ENCODE data around the gene TOP1. TPM values are rescaled to one million over a fixed set of nuclear protein-coding genes. Genes with fewer than 3 reads are reported as not detected.
A peak's percentile ranks its signal among the peaks of the same experiment; 100 is the strongest.

TOP1 gene
- total RNA-seq, 2 experiments from 2014 or later: 37.6 to 41.7 TPM

DNA sequence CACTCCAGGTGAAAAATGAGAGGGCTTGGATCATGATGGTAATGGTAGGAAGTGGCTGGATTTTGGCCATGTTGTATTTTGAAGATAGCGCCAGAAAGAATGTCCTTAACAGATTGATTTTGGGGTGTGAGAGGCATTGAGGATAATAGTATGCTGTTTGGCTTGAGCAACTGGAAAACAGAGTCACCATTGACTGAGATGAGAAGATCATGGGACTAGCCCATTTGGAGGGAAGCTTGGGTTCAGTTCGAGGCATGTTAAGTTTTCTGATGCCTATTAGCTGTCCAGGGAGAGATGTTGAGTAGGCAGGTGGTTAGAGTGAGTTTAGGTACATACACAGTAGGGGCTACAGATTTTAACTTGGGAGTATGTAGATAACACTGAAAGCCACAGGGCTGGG, 132.1 kb downstream of the TOP1 start:
- Histone ChIP-seq H3K4me1 (ENCODE audit: insufficient read depth, low read length) (peaks cover 91% of the 10 kb centered on the region), H3K27me3 (ENCODE audit: control insufficient read depth in 1 of 2, insufficient read depth in 2 of 2, low read length in 2 of 2) (no peaks in the 10 kb centered on the region), H3K4me3 (ENCODE audit: low read length) (no peak overlapping the region), H3K27ac (ENCODE audit: low read depth in 1 of 2, low read length in 2 of 2) (peak overlapping the region; percentile 78 to 85), H3K9me3 (ENCODE audit: control insufficient read depth in 1 of 2, insufficient read depth in 1 of 2, low read length in 2 of 2) (no peaks in the 10 kb centered on the region), H3K36me3 (ENCODE audit: insufficient read depth, low read length) (peaks cover 68% of the 10 kb centered on the region)
- no peak for ATAC-seq (ENCODE audit: poor library complexity)
- Mint-ChIP-seq H3K4me1 (ENCODE audit: low read depth) (peaks cover 84% of the 10 kb centered on the region), H3K4me3 (peak overlapping the region; percentile 16), H3K27ac (peak overlapping the region; percentile 96), H3K9me3 (no peaks in the 10 kb centered on the region), H3K36me3 (ENCODE audit: low read depth) (peaks cover 72% of the 10 kb centered on the region), H3K27me3 (no peaks in the 10 kb centered on the region)
- intact Hi-C loops (cut with DNase I, micrococcal nuclease): no loop called here
- CTCF ChIA-PET: interaction anchor here (1.9 to 7.2 kb wide), 2 partner anchors 12 to 24 kb away, joined by 7 to 66 read pairs; partner anchors contain the start of gene PLCG1
- no peak for DNase-seq
- POLR2A ChIA-PET: interaction anchor here (7.4 kb wide), 1 partner anchor 20 kb away, joined by 403 read pairs; the partner anchor contains the start of gene PLCG1
- TF ChIP-seq, protein P1, sequence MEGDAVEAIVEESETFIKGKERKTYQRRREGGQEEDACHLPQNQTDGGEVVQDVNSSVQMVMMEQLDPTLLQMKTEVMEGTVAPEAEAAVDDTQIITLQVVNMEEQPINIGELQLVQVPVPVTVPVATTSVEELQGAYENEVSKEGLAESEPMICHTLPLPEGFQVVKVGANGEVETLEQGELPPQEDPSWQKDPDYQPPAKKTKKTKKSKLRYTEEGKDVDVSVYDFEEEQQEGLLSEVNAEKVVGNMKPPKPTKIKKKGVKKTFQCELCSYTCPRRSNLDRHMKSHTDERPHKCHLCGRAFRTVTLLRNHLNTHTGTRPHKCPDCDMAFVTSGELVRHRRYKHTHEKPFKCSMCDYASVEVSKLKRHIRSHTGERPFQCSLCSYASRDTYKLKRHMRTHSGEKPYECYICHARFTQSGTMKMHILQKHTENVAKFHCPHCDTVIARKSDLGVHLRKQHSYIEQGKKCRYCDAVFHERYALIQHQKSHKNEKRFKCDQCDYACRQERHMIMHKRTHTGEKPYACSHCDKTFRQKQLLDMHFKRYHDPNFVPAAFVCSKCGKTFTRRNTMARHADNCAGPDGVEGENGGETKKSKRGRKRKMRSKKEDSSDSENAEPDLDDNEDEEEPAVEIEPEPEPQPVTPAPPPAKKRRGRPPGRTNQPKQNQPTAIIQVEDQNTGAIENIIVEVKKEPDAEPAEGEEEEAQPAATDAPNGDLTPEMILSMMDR (IDR thresholded peaks at IDR 0.05): no peak

DNA sequence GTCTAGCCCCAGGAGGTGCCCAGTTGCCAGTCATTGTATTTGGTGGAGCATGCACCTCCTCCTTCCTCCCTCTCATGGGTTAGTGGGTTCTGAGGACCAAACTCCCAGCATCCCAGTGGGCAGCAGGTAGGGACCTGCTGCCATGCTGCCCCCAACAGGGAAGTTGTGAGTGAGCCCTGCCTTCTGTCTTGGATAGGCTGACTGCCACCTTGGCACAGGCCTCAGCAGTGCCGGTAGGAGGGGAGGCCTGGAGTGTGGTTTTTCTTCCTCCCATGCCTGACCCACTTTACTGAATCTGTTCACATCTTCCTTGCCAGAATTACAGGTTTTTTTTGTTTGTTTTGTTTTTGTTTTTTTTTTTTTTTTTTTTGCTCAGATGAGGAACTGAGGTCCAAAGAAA, 133.3 kb downstream of the TOP1 start:
- TF ChIP-seq, protein P1 (IDR thresholded peaks at IDR 0.05): no peak
- H3K4me3 Mint-ChIP-seq: peak overlapping the region; percentile 70

DNA sequence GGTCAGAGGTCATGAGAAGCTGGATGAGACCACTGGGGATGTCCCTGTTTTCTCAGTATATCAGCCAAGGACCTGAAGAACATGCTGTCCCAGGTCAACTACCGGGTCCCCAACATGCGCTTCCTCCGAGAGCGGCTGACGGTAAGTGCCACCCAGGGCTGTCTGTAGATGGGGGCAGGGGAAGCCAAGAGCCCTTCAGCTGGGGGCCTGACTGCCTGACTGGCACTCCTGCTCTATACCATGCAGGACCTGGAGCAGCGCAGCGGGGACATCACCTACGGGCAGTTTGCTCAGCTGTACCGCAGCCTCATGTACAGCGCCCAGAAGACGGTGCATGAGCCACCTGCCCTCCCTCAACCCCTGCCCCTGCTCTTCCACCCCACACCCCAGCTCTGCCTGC, 133.8 kb downstream of the TOP1 start:
- no peaks in the 10 kb centered on the region for H3K27me3 ChIP-seq (ENCODE audit: control insufficient read depth in 1 of 2, insufficient read depth in 2 of 2, low read length in 2 of 2)
- DNase-seq (no peak), ATAC-seq (ENCODE audit: poor library complexity) (no peak)
- intact Hi-C loops (cut with DNase I, micrococcal nuclease): no loop called here
- peaks cover 80% of the 10 kb centered on the region for H3K36me3 Mint-ChIP-seq (ENCODE audit: low read depth)
- H3K9me3 ChIP-seq (ENCODE audit: control insufficient read depth in 1 of 2, insufficient read depth in 1 of 2, low read length in 2 of 2): no peaks in the 10 kb centered on the region
- no peak overlapping the region for H3K4me3 ChIP-seq (ENCODE audit: low read length)
- H3K27me3 Mint-ChIP-seq: no peaks in the 10 kb centered on the region
- H3K36me3 ChIP-seq (ENCODE audit: insufficient read depth, low read length): peaks cover 85% of the 10 kb centered on the region
- peaks cover 77% of the 10 kb centered on the region for H3K4me1 Mint-ChIP-seq (ENCODE audit: low read depth)
- H3K9me3 Mint-ChIP-seq: no peaks in the 10 kb centered on the region
- ChIA-PET POLR2A (no interaction called here), CTCF (interaction anchor here (2.3 kb wide), 1 partner anchor 27 kb away, joined by 8 read pairs; no protein-coding TSS in a partner anchor)
- TF ChIP-seq, protein P1 (IDR thresholded peaks at IDR 0.05): no peak
- H3K27ac Mint-ChIP-seq: peak overlapping the region; percentile 96
- H3K27ac ChIP-seq (ENCODE audit: low read depth in 1 of 2, low read length in 2 of 2): peak overlapping the region; percentile 78 to 85
- H3K4me3 Mint-ChIP-seq: no peak overlapping the region
- peaks cover 89% of the 10 kb centered on the region for H3K4me1 ChIP-seq (ENCODE audit: insufficient read depth, low read length)

More for the DNA sequence above, 133.3 kb downstream of the TOP1 start:
- ChIA-PET POLR2A (no interaction called here), CTCF (interaction anchor here (0.5 to 2.3 kb wide), 3 partner anchors 11 to 103 kb away, joined by 3 to 8 read pairs (median 7); no protein-coding TSS in a partner anchor)
- no peaks in the 10 kb centered on the region for H3K27me3 Mint-ChIP-seq
- H3K27ac Mint-ChIP-seq: peak overlapping the region; percentile 96
- Histone ChIP-seq H3K4me3 (ENCODE audit: low read length) (no peak overlapping the region), H3K4me1 (ENCODE audit: insufficient read depth, low read length) (peaks cover 89% of the 10 kb centered on the region), H3K27ac (ENCODE audit: low read depth in 1 of 2, low read length in 2 of 2) (peak overlapping the region; percentile 78 to 85), H3K36me3 (ENCODE audit: insufficient read depth, low read length) (peaks cover 80% of the 10 kb centered on the region), H3K9me3 (ENCODE audit: control insufficient read depth in 1 of 2, insufficient read depth in 1 of 2, low read length in 2 of 2) (no peaks in the 10 kb centered on the region), H3K27me3 (ENCODE audit: control insufficient read depth in 1 of 2, insufficient read depth in 2 of 2, low read length in 2 of 2) (no peaks in the 10 kb centered on the region)
- H3K9me3 Mint-ChIP-seq: no peaks in the 10 kb centered on the region
- peak in 3 of 14 experiments; percentile 42 to 61 (median 44) for DNase-seq
- H3K36me3 Mint-ChIP-seq (ENCODE audit: low read depth): peaks cover 80% of the 10 kb centered on the region
- intact Hi-C loops (cut with DNase I, micrococcal nuclease): no loop called here
- H3K4me1 Mint-ChIP-seq (ENCODE audit: low read depth): peaks cover 77% of the 10 kb centered on the region
- no peak for ATAC-seq (ENCODE audit: poor library complexity)
